ENCODE measurements around the gene GK.
"Not testable (repeated sequence)": the region's sequence is repeated elsewhere in the genome, so short reads cannot be mapped to it uniquely, and the experiment has no call there.

The GK gene

GRCh38 chrX:30652527-30653414 lies 452 bp upstream of the GK start:
- in situ Hi-C loops (cut with HindIII; ENCODE audit: low sequenced_read_pairs) = no loop called here

GRCh38 chrX:30654386-30654785 lies 1.2 kb downstream of the GK start:
- in situ Hi-C loops (cut with HindIII; ENCODE audit: low sequenced_read_pairs) = not testable (repeated sequence)

GRCh38 chrX:30654989-30655607 lies 1.9 kb downstream of the GK start:
- in situ Hi-C loops (cut with HindIII; ENCODE audit: low sequenced_read_pairs) = no loop called here

GRCh38 chrX:30655991-30656390 lies 2.8 kb downstream of the GK start:
- in situ Hi-C loops (cut with HindIII; ENCODE audit: low sequenced_read_pairs) = no loop called here

GRCh38 chrX:30657196-30658161 lies 4.3 kb downstream of the GK start:
- in situ Hi-C loops (cut with HindIII; ENCODE audit: low sequenced_read_pairs) = no loop called here

GRCh38 chrX:30659421-30659820 lies 6.2 kb downstream of the GK start:
- in situ Hi-C loops (cut with HindIII; ENCODE audit: low sequenced_read_pairs) = no loop called here

- in situ Hi-C loops (cut with HindIII; ENCODE audit: low sequenced_read_pairs) = no loop called here
Measured at GRCh38 chrX:30661228-30661627, 8.0 kb downstream of the GK start.

GRCh38 chrX:30663322-30663721 lies 10.1 kb downstream of the GK start:
- in situ Hi-C loops (cut with HindIII; ENCODE audit: low sequenced_read_pairs) = no loop called here

- in situ Hi-C loops (cut with HindIII; ENCODE audit: low sequenced_read_pairs) = no loop called here
Measured at GRCh38 chrX:30665471-30665870, 12.2 kb downstream of the GK start.

- in situ Hi-C loops (cut with HindIII; ENCODE audit: low sequenced_read_pairs) = no loop called here
Measured at GRCh38 chrX:30666094-30666493, 12.9 kb downstream of the GK start.

GRCh38 chrX:30668581-30668980 lies 15.4 kb downstream of the GK start:
- in situ Hi-C loops (cut with HindIII; ENCODE audit: low sequenced_read_pairs) = no loop called here

- in situ Hi-C loops (cut with HindIII; ENCODE audit: low sequenced_read_pairs) = not testable (repeated sequence)
Measured at GRCh38 chrX:30671189-30671588, 18.0 kb downstream of the GK start.

GRCh38 chrX:30673127-30673796 lies 20.0 kb downstream of the GK start:
- in situ Hi-C loops (cut with HindIII; ENCODE audit: low sequenced_read_pairs) = no loop called here

- in situ Hi-C loops (cut with HindIII; ENCODE audit: low sequenced_read_pairs) = no loop called here
Measured at GRCh38 chrX:30673884-30674598, 20.8 kb downstream of the GK start.

- in situ Hi-C loops (cut with HindIII; ENCODE audit: low sequenced_read_pairs) = no loop called here
Measured at GRCh38 chrX:30674799-30675198, 21.6 kb downstream of the GK start.

GRCh38 chrX:30679369-30679768 lies 26.1 kb downstream of the GK start:
- in situ Hi-C loops (cut with HindIII; ENCODE audit: low sequenced_read_pairs) = no loop called here

- in situ Hi-C loops (cut with HindIII; ENCODE audit: low sequenced_read_pairs) = no loop called here
Measured at GRCh38 chrX:30680618-30681017, 27.4 kb downstream of the GK start.

- in situ Hi-C loops (cut with HindIII; ENCODE audit: low sequenced_read_pairs) = no loop called here
Measured at GRCh38 chrX:30688641-30689040, 35.4 kb downstream of the GK start.

- in situ Hi-C loops (cut with HindIII; ENCODE audit: low sequenced_read_pairs) = no loop called here
Measured at GRCh38 chrX:30689116-30689515, 35.9 kb downstream of the GK start.

GRCh38 chrX:30690330-30690729 lies 37.1 kb downstream of the GK start:
- in situ Hi-C loops (cut with HindIII; ENCODE audit: low sequenced_read_pairs) = no loop called here

Data from endothelial cell of hepatic sinusoid (primary cell).